HepG2 (cell line): ENCODE results near the gene GALNT17. TPM values are rescaled to one million over a fixed set of nuclear protein-coding genes. Genes with fewer than 3 reads are reported as not detected.
A peak's percentile ranks its signal among the peaks of the same experiment; 100 is the strongest.

ENCODE experiments used
- CHCHD3 ChIP-seq: sonication (generic); formaldehyde crosslinking; IDR thresholded peaks from 2 replicates; pipeline ENCODE4 v1.8.0; 2022; ENCODE audit warnings: mild to moderate bottlenecking, missing genetic modification reagents, moderate library complexity
- KDM6A ChIP-seq: IDR thresholded peaks from 2 replicates; pipeline ENCODE4 v1.6.1; 2016; ENCODE audit warnings: low read depth
- MNT ChIP-seq: fragments of 450-650 bp; IDR thresholded peaks from 2 replicates; pipeline ENCODE4 v1.6.1; 2016
- PREB ChIP-seq: sonication (generic); formaldehyde crosslinking; IDR thresholded peaks from 2 replicates; pipeline ENCODE4 v1.4.0; 2020; ENCODE audit warnings: missing genetic modification reagents
- PTBP1 ChIP-seq: fragments of 200-400 bp; formaldehyde crosslinking; IDR thresholded peaks from 2 replicates; pipeline ENCODE4 v1.6.1; 2018; ENCODE audit warnings: low read length, low read depth; ENCODE audit not compliant: poor library complexity, severe bottlenecking
- RAD51 ChIP-seq: fragments of 450-650 bp; IDR thresholded peaks from 2 replicates; pipeline ENCODE4 v1.6.1; 2016; ENCODE audit warnings: borderline replicate concordance
- RERE ChIP-seq: IDR thresholded peaks from 2 replicates; pipeline ENCODE4 v1.6.1; 2016; ENCODE audit warnings: low read depth, missing genetic modification reagents, missing compliant biosample characterization
- SALL1 ChIP-seq: sonication (generic); formaldehyde crosslinking; IDR thresholded peaks from 2 replicates; pipeline ENCODE4 v1.8.0; 2022; ENCODE audit warnings: mild to moderate bottlenecking, missing genetic modification reagents
- SKI ChIP-seq: fragments of 450-650 bp; IDR thresholded peaks from one replicate; pipeline ENCODE4 v1.6.1; 2018; ENCODE audit warnings: mild to moderate bottlenecking; ENCODE audit not compliant: partially characterized antibody
- TCF7L2 ChIP-seq: IDR thresholded peaks from 2 replicates; pipeline ENCODE4 v1.6.1; 2011; ENCODE audit warnings: mild to moderate bottlenecking, low read depth, low read length, moderate library complexity
- ZFP91 ChIP-seq: sonication (generic); formaldehyde crosslinking; IDR thresholded peaks from 2 replicates; pipeline ENCODE4 v1.9.0; 2022; ENCODE audit warnings: missing genetic modification reagents, mild to moderate bottlenecking, borderline replicate concordance
- ZFX ChIP-seq: sonication (generic); formaldehyde crosslinking; IDR thresholded peaks from 2 replicates; pipeline ENCODE4 v1.4.0; 2020; ENCODE audit warnings: mild to moderate bottlenecking, low read depth, missing genetic modification reagents, moderate library complexity
- ZMYM4 ChIP-seq: sonication (generic); formaldehyde crosslinking; IDR thresholded peaks from 2 replicates; pipeline ENCODE4 v1.8.1; 2023; ENCODE audit warnings: mild to moderate bottlenecking, missing genetic modification reagents
- ZNF234 ChIP-seq: sonication (generic); formaldehyde crosslinking; conservative IDR thresholded peaks from 2 replicates; pipeline ENCODE4 v1.5.1; 2020; ENCODE audit warnings: mild to moderate bottlenecking, missing genetic modification reagents
- ZNF382 ChIP-seq: sonication (generic); formaldehyde crosslinking; IDR thresholded peaks from 2 replicates; pipeline ENCODE4 v1.5.0; 2020; ENCODE audit warnings: missing genetic modification reagents, mild to moderate bottlenecking, borderline replicate concordance
- ZNF460 ChIP-seq: sonication (generic); formaldehyde crosslinking; IDR thresholded peaks from 2 replicates; pipeline ENCODE4 v1.5.1; 2020; ENCODE audit warnings: missing genetic modification reagents, mild to moderate bottlenecking, borderline replicate concordance
- polyA plus RNA-seq, 8 experiments: library from polyadenylated mRNA; depleted of rRNA in 3 of 8; stranded (reverse) in 7 of 8; unstranded in 1 of 8; fragments of >200 nt; fragmentation: Illumina TruSeq in 4 of 8; extraction: Trizol in 4 of 8; gene quantifications; 2 replicates each; pipeline versions ENCODE4 v1.2.1 to v1.2.3, GENCODE V29; 2011 to 2016; ENCODE audit warnings: low read depth in 4 of 8, missing spikeins in 1 of 8, mixed read lengths in 1 of 8; ENCODE audit not compliant: insufficient read depth in 1 of 8
- total RNA-seq, 5 experiments: library from RNA; depleted of rRNA; stranded (reverse); fragments of >200 nt; fragmentation: Illumina TruSeq; extraction: Trizol; gene quantifications; 2 replicates each; pipeline ENCODE4 v1.2.3, GENCODE V29; 2016; ENCODE audit warnings: low read depth in 1 of 5

GALNT17 gene
- total and polyA plus RNA-seq, 2 of the 13 experiments (the other 11 are each of a cell fraction or from before 2014, with no cell fraction given), result not detected

- peak; percentile 27; the same call in 1 of the 2 replicates for TF ChIP-seq SALL1 (CRISPR knock-in tag)
- TF ChIP-seq MNT, result peak; percentile 41
- TF ChIP-seq KDM6A (CRISPR knock-in tag), result no peak
- TF ChIP-seq CHCHD3, result no peak
- TF ChIP-seq TCF7L2, result no peak
- no peak for TF ChIP-seq ZFP91 (CRISPR knock-in tag)
- no peak for TF ChIP-seq ZNF460
- TF ChIP-seq RERE (CRISPR knock-in tag), result no peak
- no peak for TF ChIP-seq ZNF234 (CRISPR knock-in tag)
- TF ChIP-seq PREB (CRISPR knock-in tag), result no peak
- TF ChIP-seq ZNF382 (CRISPR knock-in tag), result no peak
- no peak for TF ChIP-seq PTBP1
- no peak for TF ChIP-seq RAD51
- TF ChIP-seq ZFX (CRISPR knock-in tag), result no peak
- no peak for TF ChIP-seq ZMYM4 (CRISPR knock-in tag)
- peak; percentile 32 for TF ChIP-seq SKI
Observed at GRCh38 chr7:71300603-71301002, 168.7 kb downstream of the GALNT17 start (continued).
